HG02970 (cell line): ENCODE measurements around the gene STXBP1.

Experiments
- ATAC-seq: cut with Tn5 transposase; IDR thresholded peaks from one replicate; pipeline ENCODE4 v1.9.1; 2021; ENCODE audit warnings: mild to moderate bottlenecking, moderate library complexity, moderate number of reproducible peaks; ENCODE audit not compliant: unreplicated experiment, low FRiP score

STXBP1 gene

DNA sequence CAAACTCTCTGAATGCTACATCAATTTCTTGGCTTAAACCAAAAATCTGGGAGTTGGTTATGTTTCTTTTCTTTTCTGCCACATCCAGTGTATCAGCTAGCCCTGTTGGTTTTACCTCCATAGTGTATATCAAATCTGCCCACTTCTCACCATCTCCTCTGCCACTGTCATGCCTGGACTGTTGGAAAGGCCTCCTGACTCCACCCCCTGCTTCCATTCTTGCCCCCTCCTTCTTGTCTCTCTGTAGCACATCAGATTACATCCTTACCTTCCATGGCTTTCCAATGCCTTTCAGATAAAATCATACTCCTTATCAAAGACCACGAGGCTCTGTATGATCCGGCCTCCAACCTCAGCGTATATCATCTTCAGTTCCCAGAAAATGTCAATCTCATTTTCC, 35.4 kb downstream of the STXBP1 start:
- no peak for ATAC-seq

DNA sequence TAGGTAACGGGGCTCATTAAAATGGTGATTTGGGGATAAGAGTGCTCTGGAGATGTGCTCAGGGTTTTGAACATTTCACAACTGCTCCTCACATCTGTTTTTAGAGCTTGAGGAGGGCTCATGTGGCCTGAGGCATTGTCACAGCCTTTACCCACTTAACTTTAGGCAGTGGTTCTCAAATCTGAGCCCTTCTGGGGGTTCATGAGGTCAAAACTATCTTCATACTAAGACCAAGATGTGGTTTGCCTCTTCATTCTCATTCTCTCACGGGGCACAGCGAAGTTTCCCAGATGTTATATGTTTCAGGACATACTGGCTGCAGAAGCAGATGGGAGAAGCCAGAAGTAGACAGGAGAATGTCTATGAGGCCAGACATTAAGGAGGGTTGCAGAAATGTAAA, 38.4 kb downstream of the STXBP1 start:
- ATAC-seq: no peak

DNA sequence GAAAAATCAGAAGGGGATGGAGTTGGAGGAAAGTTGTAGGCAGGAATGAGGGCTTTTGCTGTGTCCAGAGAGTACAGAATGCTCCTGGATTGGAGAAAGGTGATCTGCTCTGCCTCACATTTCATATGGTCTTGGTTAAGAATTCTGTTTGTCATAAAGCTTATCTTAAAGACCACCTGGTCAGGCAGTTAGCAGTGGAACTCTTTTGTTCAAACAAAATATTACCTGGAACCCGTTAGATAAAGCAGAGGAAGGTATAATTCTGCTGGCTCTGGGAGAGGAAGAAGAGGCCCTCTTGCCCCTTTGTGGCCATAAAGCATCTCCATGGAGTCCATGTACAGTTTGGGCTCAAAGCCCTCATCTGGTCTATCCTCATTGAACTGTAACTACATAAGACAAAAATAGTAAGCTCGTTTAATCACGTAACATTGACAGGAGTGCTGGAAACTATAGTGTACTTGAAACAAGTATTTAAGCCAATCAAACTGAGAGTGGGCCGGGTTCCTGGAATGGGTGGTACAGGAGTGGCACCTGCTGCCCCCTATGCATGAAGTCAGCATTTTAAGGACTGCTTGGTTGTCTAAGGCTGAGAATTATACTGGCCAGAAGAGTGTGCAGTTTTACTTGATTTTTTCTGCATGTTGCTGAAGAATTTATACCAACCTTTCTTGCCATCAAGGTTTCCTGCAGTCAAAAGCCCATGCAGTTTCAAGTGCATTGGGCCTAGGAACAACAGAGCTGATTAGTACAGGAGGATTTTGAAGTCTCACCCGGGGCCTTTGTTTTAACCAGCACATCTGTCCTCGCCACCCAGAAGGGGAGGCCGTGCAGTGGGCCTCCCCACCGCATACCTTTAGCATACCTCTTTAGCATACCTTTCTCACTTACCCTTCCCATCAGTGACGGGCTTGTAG, 39.9 kb downstream of the STXBP1 start:
- no peak for ATAC-seq

DNA sequence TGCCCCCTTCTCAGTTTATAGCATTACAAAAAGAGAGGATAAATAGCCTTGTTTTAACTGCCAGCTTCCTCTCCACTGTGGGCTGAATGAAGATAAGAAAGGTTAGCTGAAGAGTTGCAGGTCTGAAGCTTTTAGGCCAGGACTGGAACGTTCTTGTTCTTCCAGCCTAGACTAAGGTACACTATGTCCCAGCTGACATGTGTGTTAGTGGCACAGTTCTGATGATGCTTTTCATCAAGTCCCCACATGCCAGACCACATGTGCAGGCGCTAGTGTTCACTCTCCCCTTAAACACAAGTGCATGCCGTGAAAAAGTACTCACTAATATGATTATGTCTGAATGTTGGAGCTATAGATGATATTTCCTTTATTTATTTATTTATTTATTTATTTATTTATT, 40.7 kb downstream of the STXBP1 start:
- ATAC-seq: no peak

DNA sequence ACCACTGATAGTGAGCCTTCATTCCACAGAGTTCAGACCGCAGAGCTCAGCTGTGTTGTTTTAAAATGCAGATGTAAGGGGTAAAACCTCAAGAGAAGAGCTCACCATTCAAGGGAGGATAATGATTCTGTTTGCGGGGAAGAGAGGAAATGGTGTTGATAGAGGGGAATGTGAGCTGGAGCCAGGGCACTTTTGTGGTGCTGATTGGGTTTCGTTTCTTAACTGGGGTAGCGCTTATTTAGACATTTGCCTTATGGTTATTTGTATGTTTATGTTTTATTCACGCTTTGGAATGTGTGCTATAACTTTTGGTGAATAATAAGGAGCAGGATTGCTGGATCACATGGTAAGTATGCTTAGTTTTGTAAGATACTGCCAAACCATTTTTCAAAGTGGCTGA, 42.5 kb downstream of the STXBP1 start:
- no peak for ATAC-seq

DNA sequence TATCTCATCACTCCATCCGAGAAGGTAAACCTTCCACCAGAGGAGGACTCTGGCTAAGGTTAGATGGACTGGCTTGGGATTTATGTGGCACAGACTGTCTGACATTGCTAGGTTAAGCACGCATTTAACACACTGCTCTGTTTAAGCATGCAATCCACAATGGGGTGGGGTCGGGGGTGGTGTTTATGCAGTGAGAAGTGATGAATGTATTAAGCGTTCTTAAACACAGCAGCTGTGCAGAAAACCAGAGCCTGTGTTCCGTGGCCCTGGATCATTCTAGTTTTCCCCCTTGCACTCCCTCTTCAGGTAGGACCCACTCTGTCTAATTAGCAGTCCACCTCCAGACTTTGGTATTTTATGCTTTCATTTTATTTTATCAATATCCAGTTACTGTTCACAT, 46.4 kb downstream of the STXBP1 start:
- no peak for ATAC-seq

DNA sequence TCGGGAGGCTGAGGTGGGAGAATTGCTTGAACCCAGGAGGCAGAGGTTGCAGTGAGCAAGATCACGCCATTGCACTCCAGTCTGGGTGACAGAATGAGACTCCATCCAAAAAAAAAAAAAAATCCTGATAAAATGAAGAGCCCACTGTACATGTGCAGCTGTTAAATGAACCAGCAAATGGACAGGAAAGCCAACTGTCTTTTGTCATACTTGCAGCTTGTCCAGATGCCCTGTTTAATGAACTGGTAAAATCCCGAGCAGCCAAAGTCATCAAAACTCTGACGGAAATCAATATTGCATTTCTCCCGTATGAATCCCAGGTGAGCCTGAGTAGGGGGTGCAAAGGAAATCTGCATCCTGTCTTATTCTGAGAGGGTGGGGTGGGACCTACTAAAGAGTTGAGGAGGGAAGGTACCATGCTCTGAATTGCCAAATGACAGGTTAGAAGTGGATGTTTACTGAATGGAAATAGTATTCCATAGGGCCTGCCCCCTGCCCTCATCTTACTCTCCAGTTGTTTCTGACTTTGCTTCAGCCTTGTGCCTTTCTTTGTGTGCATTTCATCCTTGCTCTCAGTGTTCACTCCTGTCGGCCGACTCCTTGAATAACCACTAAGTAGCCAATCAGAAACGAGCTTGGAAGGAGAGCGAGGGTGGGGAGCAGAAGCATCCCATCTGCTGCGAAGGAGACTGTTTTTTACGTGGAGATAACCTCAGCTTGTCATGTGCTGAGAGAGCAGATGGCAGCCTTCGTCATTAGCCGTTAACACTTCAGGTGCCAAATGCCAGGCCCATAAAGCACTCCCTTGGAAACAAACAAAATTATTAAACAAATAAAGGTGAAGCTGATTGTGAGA, 49.0 kb downstream of the STXBP1 start:
- ATAC-seq: no peak

DNA sequence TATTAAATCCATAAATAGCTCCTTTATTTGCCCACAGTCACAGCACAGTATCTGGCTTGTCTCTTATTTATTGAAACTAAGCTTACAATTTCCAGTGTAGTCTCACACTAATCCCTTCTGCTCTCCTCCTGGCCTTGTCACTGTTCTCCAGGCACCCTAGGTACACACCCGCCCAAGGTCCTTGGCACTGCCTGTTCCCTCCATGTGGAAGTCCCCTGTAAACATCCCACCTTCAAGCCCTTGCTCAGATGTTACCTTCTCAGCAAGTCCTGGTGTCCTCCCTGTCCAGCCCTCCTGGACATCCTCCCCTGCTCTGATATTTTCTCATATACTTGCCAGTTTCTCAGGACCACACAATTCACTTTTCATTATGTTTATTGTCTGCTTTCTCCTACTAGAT, 50.5 kb downstream of the STXBP1 start:
- ATAC-seq: no peak

DNA sequence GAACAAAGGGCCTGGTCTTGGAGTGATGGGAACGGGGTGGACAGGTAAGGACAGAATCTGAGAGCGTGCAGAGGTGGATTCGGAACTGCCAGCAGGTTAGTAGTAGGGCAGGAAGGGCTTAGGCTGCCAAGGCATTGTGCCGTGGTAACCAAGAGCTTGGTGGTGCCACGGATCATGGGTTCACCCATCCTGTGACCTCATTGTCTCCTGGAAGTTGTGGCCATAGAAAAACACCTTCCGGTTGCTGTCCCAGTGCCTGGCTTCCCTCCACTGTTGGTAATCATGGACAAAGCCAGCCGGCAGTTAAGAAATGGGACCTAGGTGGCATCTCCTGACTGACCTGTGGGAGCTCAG, 52.2 kb downstream of the STXBP1 start:
- no peak for ATAC-seq

DNA sequence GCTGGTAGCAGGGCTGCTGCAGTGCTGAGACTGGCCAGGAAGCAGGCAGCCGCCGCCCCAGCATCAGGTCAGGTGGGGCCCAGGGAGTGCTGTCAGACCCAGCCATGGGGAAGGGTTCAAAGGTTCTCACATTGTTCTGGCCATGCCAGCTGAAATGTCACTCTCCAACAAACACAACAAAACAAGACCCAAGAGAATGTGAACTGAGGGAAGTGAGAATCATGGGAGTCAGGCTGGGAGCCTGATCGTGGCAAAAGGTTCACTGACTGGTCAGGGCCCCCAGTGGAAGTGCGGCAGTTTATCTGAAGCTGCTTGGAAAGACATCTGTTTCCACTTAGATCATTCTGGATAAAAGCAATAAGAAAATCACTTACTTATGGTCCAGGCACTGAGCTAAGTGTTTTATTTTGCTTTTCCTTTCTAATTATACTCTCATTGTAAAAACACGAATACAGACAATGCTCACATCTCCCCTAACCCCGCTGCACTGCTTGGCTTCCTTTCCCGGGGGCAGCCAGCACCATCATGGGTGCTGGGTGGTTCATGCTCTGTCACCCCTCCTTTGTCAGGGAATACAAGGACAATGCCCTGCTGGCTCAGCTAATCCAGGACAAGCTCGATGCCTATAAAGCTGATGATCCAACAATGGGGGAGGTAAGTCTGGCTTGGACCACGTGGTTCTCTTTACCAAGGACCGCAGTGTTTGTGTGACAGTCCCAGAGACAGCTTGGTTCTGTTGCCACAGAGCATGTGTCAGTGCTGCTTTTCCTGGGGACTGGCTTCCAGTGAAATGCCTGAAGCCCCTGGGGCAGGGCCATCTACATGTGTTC, 52.8 kb downstream of the STXBP1 start:
- ATAC-seq: no peak

DNA sequence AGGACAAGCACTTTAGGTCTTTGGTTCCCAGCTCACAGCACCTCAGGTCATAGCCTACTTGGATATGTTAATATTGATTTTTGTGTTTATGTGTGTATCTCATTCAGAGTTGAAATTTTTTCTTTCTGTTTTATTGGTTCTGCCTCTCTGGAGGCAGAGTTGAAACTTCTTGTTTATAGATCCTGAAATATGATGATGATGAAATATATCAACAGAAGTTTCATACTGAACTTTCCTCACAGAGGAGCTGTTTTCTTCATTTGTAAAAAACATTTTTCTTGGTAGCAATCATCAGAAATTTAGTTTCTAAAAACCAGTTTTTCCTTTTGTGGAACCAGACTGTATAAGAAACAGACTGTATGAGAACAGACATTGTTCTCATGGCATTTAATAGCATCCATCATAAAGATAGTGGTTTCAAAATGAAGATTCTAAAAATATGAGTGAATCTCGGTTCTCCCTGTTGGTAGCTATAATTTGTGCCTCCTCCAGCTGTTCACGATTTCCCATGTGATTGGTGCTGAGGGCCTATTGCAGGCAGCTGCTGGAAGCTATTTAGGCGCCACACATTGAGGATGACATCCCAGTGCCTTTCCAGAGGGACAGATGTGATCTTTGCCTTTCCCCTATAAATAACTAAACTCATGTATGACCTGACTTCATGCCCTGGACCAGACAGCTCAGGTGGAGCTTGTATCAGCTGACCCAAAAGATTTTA, 55.2 kb downstream of the STXBP1 start:
- no peak for ATAC-seq

DNA sequence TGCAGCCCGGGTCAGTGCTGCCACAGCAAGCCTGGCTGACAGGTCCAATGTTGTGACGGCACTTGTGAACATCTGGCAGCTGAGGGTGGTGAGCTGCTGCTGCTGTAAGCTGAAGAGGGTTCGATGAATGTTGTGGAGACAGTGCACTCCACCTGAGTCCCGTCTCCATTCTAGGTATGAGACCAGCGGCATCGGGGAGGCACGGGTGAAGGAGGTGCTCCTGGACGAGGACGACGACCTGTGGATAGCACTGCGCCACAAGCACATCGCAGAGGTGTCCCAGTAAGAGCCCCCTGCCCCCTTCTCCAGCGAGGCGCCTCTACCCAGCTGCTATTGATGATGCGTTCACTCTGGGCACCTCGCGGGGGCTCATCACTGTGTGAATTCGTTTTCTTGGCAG, 55.8 kb downstream of the STXBP1 start:
- no peak for ATAC-seq

DNA sequence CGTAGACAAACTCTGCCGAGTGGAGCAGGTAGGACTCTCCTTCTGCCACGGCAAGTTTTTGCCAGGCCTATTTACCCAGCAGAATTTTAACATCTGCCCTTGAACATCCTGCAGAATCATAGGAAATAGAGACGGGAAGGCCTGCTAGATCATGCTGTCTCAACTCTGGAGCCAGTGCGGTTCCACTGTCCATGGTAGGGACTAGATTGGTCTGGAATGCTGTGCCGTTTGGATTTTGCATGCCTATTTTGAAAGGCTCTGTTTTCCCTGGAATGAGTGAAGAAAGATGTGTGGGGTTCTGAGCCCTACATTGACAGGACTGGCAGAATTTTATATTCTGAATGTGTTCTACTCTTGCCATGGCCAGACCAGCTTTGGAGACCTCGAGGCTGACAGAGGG, 61.2 kb downstream of the STXBP1 start:
- no peak for ATAC-seq

DNA sequence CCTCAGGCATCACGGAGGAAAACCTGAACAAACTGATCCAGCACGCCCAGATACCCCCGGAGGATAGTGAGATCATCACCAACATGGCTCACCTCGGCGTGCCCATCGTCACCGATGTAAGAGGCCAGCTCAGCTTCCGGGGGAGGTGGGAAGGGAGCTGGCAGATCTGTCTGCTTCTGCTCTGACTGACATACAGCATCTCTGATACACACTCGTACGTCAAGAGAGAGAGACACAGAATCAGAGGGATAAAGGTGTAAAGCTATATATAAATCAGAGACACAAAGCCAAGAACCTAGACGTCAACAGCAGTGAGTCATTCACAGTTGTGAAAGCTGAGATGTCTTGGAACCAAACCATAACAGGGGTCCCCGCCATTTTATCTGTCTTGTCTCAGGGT, 64.6 kb downstream of the STXBP1 start:
- ATAC-seq: no peak

DNA sequence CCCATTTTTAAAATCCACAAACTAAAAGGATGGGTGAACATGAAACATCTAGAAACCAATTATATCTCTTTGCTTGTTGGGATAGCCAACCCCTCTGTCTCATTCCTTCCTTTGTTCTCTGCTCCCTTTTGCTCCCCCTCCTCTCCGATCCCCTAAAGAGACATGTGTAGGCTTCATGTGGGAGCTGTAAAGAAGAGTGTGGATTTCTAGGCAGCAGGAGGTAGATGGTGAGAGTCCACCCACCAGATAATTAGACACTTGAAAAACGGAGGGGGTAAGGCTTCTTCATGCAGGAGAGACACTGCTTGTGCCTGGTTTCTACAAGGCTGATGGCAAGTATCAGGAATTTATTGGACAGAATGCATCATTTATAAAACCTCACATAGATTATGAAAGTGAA, 67.4 kb downstream of the STXBP1 start:
- ATAC-seq: no peak

DNA sequence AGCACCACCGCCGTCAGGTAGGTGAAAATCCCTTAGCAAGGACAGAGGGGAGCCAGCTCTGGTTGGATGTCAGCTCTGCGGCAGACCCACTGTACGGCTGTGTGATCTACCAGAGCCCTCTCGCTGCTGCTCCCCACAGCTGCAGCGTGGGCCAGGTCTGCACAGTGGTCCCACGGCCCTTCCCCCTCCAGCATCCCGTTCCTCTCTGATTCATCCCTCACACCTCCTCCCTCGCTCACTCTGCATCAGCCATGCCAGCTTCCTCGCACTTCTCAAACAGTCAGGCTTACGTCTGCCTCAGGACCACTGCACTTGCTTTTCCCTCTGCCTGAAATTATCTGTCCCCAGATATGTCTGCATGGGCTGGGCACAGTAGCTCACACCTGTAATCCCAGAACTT, 68.1 kb downstream of the STXBP1 start:
- no peak for ATAC-seq

DNA sequence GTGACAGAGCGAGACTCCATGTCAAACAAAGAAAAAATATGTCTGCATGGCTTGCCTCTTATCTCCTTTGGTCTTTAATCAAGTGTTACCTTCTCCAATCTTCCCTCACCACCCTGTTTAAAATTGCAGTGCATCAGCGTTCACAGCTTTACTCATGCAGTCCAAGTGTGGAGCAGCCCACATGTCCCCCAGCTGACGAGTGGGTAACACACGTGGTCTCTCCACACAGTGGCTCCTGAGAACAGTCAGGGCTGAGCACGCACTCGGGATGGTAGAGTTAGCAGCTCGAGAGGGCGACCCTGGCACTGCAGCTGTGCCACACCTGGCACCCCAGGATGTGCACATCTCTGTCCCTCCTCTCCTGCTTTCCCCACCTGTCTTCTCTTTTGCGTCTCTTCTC, 68.8 kb downstream of the STXBP1 start:
- ATAC-seq: no peak

DNA sequence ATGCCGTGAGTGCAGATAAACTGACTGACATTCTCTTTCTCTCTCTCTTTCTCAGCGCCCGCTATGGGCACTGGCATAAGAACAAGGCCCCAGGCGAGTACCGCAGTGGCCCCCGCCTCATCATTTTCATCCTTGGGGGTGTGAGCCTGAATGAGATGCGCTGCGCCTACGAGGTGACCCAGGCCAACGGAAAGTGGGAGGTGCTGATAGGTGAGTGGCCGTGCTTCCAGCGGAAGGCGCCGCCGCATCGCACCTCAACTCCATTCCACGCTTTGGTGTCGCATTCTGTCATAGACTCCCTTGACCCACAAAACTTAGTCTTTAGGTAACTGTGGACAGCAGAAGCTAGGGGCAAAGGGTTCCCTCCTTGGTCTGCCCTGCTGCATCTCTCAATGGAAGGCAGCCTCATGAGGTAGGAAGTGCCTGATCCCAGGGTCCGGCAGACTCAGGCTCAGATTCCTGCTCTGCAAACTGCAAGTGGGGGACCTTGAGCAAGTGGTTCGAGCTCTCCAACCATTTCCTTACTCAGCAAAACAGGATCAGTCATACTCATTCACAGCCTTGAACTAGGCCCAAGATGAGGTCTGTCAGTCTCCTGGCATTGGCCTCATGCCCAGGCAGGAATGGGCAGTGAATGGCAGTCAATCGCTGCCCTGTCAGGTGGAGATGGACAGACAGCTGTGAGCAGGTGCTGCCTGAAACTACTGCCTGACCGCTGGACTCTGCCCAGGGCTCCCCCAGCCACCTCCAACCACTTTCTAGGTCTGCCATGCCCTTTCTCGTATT, 70.5 kb downstream of the STXBP1 start:
- no peak for ATAC-seq

DNA sequence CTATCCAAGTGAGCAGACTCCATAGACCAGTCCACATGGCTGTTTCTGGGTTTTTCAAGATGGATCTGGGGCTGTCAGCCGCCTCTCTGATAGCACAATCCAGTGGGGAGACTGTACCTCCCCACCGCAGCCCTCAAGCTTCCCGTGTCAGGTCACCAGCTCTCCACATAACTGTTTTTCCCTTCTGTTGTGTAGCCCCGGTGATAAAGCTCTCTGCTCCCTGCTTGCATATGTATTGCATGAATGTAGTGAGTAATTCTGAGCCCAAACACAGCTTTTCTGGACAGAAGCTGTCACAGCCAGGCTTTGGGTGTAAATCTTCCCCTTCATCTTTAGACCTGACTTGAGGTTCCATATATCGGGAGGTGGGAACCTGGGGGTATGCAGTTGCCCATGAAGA, 71.6 kb downstream of the STXBP1 start:
- ATAC-seq: no peak

DNA sequence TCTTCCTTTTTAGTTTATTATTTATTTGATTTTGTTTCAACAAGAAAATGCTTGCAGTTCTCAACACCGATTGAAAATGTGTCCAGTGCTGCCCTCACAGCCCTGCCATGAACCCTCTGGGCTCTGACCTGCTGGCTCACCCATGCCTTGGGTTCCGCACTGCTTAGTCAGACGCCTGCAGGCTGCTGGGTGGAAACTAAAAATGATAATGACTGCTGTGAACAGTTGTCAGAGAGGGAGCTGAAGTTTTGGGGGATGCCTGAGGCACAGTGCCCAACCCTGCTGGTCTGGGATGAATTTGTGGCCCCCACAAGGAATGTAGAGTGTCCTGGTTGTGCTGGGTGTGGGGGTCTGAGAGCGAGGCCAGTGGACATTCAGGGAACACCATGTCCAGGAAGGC, 72.5 kb downstream of the STXBP1 start:
- no peak for ATAC-seq
